ENCODE results near the gene STAT3. TPM values are rescaled to one million over a fixed set of nuclear protein-coding genes. Genes with fewer than 3 reads are reported as not detected.

STAT3 gene
- total RNA-seq, 1 experiment from 2014 or later = 60.5 TPM

DNA sequence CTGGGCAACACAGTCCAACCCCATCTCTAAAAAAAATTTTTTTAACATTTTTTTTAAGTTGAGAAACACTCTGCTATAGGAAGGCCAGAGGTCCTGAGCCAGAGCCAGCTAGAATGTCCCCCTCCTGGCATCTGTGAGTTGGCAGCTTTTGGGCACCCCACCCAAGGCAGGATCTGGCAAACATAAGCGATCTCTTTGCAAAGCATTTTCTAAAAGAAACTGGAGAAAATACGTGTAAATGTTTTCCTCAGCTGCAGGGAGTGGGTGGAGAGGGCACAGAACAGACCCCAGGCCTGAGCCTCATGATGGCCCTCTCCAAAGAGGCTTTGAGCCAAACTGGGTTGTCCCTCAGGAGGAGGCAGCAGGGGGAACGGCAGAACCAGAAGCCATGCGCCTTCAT, 23.1 kb upstream of the STAT3 start:
- no peak for TF ChIP-seq EZH2 (IDR thresholded peaks at IDR 0.05; ENCODE audit: borderline replicate concordance, low read depth, low read length, poor library complexity, severe bottlenecking)
- TF ChIP-seq, protein P1, sequence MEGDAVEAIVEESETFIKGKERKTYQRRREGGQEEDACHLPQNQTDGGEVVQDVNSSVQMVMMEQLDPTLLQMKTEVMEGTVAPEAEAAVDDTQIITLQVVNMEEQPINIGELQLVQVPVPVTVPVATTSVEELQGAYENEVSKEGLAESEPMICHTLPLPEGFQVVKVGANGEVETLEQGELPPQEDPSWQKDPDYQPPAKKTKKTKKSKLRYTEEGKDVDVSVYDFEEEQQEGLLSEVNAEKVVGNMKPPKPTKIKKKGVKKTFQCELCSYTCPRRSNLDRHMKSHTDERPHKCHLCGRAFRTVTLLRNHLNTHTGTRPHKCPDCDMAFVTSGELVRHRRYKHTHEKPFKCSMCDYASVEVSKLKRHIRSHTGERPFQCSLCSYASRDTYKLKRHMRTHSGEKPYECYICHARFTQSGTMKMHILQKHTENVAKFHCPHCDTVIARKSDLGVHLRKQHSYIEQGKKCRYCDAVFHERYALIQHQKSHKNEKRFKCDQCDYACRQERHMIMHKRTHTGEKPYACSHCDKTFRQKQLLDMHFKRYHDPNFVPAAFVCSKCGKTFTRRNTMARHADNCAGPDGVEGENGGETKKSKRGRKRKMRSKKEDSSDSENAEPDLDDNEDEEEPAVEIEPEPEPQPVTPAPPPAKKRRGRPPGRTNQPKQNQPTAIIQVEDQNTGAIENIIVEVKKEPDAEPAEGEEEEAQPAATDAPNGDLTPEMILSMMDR (conservative IDR thresholded peaks at IDR 0.05; ENCODE audit: low read depth, low read length) = no peak
- Histone ChIP-seq H3K27me3 (replicated peaks; ENCODE audit: insufficient read depth, low read depth, low read length, poor library complexity) (no peaks in the 10 kb centered on the region), H3K27ac (ENCODE audit: low read depth, low read length, poor library complexity, severe bottlenecking) (no peak overlapping the region), H3K36me3 (ENCODE audit: insufficient read depth, low read length, poor library complexity, severe bottlenecking) (no peaks in the 10 kb centered on the region), H3K4me3 (ENCODE audit: low read depth, low read length, poor library complexity, severe bottlenecking) (no peak overlapping the region), H3K4me1 (ENCODE audit: insufficient read depth, low read length, poor library complexity, severe bottlenecking) (peaks cover 17% of the 10 kb centered on the region), H3K9me3 (ENCODE audit: low read depth, low read length, poor library complexity, severe bottlenecking) (no peaks in the 10 kb centered on the region)
- POLR2A ChIA-PET (ENCODE audit: low non-redundant PET) = interaction anchor here (0.7 kb wide), 1 partner anchor 355 kb away, joined by 16 read pairs; no protein-coding TSS in a partner anchor
- intact Hi-C loops (cut with micrococcal nuclease; ENCODE audit: unreplicated experiment) = no loop called here
- CTCF ChIA-PET = no interaction called here
- BruUV-seq (replicated peaks) = no TSS peak
- no peak for DNase-seq (ENCODE audit: low spot score)

DNA sequence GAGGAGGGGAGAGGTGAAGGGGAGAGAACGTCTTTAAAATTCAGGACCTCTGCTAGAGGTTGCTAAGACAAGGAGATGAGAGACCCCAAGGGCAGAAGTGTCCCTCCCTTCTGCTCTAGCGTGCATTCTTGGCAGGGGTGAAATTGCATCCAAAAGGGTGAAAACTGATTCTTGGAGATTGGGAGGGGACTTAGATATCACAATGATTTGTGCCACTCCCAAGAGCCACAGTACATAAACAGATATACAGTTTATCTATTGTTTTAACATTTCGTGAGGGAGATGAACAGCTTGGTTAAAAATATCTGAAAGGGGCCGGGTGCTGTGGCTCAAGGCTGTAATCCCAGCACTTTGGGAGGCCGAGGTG, 22.1 kb upstream of the STAT3 start:
- H3K27ac ChIP-seq (ENCODE audit: low read depth, low read length, poor library complexity, severe bottlenecking) = no peak overlapping the region
- POLR2A ChIA-PET (ENCODE audit: low non-redundant PET) = no interaction called here
- no TSS peak for BruUV-seq (replicated peaks)
- H3K9me3 ChIP-seq (ENCODE audit: low read depth, low read length, poor library complexity, severe bottlenecking) = no peaks in the 10 kb centered on the region
- no peak overlapping the region for H3K4me3 ChIP-seq (ENCODE audit: low read depth, low read length, poor library complexity, severe bottlenecking)
- H3K27me3 ChIP-seq (replicated peaks; ENCODE audit: insufficient read depth, low read depth, low read length, poor library complexity) = no peaks in the 10 kb centered on the region
- intact Hi-C loops (cut with micrococcal nuclease; ENCODE audit: unreplicated experiment) = no loop called here
- DNase-seq (ENCODE audit: low spot score) = no peak
- H3K36me3 ChIP-seq (ENCODE audit: insufficient read depth, low read length, poor library complexity, severe bottlenecking) = no peaks in the 10 kb centered on the region
- peaks cover 17% of the 10 kb centered on the region for H3K4me1 ChIP-seq (ENCODE audit: insufficient read depth, low read length, poor library complexity, severe bottlenecking)
- CTCF ChIA-PET = no interaction called here
- no peak for TF ChIP-seq EZH2 (IDR thresholded peaks at IDR 0.05; ENCODE audit: borderline replicate concordance, low read depth, low read length, poor library complexity, severe bottlenecking)
- TF ChIP-seq, protein P1 (conservative IDR thresholded peaks at IDR 0.05; ENCODE audit: low read depth, low read length) = no peak

DNA sequence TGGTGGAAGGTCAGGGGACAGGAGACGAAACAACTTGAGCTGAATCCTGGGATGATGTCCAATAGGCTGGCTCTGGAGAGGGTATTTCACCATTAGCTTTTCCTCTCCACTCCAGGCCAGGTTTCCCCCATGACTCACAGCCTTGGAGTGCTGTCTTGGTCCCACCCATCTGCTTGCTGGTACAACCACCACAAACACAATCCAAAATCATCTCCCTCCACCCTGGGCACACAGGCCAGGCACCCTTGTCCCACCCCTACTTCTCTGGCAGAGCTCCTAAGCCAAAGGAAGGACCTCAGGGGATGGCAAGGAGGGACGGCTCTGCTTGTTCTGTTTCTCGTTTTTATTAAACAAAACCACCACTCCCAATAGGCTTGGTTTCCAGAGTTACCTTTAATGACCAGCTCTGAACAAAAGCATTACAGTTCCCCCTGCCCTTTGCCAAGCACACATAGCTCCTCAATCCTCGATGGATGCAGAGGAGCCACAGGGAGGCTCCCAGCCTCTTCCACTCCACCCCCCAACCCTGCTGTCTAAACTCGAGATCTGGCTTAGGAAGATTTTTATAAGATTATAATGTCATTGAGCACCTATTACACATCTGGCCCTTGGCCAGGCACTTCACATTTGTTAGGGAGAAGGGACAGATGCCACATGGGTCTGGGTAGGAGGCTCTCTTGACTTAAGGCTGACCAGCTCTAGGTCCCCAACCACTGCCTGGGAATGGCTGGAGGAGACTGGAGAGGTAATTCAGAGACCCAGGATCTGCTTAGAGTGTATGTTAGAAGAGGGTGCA, 21.5 kb upstream of the STAT3 start:
- Histone ChIP-seq H3K9me3 (ENCODE audit: low read depth, low read length, poor library complexity, severe bottlenecking) (no peaks in the 10 kb centered on the region), H3K36me3 (ENCODE audit: insufficient read depth, low read length, poor library complexity, severe bottlenecking) (no peaks in the 10 kb centered on the region), H3K4me3 (ENCODE audit: low read depth, low read length, poor library complexity, severe bottlenecking) (no peak overlapping the region), H3K27ac (ENCODE audit: low read depth, low read length, poor library complexity, severe bottlenecking) (no peak overlapping the region), H3K27me3 (replicated peaks; ENCODE audit: insufficient read depth, low read depth, low read length, poor library complexity) (no peaks in the 10 kb centered on the region), H3K4me1 (ENCODE audit: insufficient read depth, low read length, poor library complexity, severe bottlenecking) (peaks cover 17% of the 10 kb centered on the region)
- no peak for TF ChIP-seq EZH2 (IDR thresholded peaks at IDR 0.05; ENCODE audit: borderline replicate concordance, low read depth, low read length, poor library complexity, severe bottlenecking)
- TF ChIP-seq, protein P1 (conservative IDR thresholded peaks at IDR 0.05; ENCODE audit: low read depth, low read length) = no peak
- no TSS peak for BruUV-seq (replicated peaks)
- ChIA-PET CTCF (no interaction called here), POLR2A (ENCODE audit: low non-redundant PET) (no interaction called here)
- no peak for DNase-seq (ENCODE audit: low spot score)
- intact Hi-C loops (cut with micrococcal nuclease; ENCODE audit: unreplicated experiment) = loop anchor here (5.0 kb wide), 1 partner anchor 108 kb away; no protein-coding TSS in a partner anchor

Data from A673 (cell line).